Activated T-cell treated with anti-CD3 and anti-CD28 coated beads for 4 hours (primary cell): ENCODE measurements around the gene EDEM3.
"Not testable (repeated sequence)": the region's sequence is repeated elsewhere in the genome, so short reads cannot be mapped to it uniquely, and the experiment has no call there.

ENCODE experiments used
- DNase-seq: peaks from one replicate; pipeline ENCODE4 v3.0.0-alpha.2; 2020

EDEM3 gene

GRCh38 chr1:184716158-184716557 lies 38.5 kb downstream of the EDEM3 start:
- DNase-seq: no peak

DNA sequence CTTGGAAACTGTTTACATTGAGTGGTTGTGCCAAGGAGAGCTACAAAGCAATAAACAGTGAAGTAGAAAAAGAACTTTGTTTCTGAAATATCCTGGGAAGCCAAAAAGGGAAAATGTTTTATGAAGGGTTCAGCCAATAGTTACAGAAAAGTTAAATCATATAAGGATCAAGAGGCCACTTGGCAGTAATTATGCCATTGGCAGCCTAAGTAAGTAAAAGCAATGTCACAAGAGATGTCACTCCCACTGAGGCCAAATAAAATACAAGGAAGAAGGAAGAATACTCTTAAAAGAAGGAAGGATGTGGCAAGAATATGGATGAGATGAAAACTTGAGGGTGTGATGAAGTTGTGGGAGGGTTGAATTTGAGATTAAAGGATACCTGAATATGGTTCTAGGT lies 45.2 kb downstream of the EDEM3 start:
- DNase-seq: no peak

DNA sequence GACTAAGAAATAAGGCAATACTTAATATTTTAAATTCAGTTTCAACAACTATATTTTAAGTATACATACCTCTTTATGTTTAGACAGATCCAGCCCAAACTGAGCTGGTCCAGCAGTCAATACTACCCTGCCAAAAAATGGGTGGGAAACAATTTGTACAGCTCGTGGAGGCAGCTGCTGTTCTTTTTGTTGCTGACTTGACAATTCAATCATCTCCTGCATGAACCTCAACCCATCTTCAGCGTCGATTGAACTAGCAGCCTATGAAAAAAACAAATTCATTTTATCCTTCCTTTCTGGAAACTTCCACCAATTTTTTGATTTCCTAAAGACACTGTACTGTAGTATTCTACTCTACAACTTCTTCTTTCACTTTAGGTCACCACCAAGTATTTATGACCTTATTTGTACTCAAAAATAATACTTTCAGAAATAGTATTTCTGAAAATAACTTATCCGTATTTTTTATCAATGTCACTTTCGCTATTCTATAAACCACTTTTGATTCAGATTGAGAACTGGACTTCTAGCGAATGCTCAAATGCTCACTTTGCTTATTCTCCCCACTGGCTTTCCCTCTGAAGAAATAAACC lies 46.5 kb downstream of the EDEM3 start:
- DNase-seq: no peak

DNA sequence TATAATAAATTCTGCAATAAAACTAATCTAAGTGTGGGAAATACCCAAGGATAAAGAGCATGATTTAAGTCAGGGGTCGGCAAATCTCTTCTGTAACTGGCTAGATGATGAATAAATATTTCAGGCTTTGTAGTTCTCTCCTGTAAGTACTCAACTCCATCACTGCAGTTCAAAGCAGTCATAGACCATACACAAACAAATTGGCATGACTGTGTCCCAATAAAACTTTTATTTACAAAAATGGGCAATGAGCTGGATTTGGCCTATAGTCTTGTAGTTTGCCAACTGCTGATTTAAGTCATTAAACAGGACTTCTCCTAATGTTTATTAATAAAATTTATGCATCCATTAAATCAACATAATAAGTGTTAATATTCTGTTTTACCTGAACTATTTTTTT lies 49.4 kb downstream of the EDEM3 start:
- DNase-seq: no peak

GRCh38 chr1:184701816-184702215 lies 52.8 kb downstream of the EDEM3 start:
- DNase-seq: no peak

DNA sequence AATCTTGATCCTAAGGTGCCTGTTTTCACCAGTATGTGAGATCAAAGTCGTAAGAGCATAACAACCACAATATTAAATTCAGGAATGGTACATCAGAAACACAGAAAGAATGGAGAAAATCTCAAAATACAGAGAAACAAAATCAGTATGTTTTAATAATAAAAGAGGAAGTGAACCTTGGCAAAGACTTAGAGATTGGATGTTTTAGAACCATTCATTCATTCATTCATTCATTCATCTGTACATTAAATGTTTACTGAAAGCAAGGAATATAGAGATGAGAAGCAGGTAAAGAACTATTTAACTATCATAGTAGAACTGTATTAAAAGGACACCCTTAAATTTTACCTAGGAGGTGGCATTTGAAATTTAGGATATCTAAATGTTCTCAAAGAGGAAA lies 55.7 kb downstream of the EDEM3 start:
- DNase-seq: no peak

- no peak for DNase-seq
Observed at GRCh38 chr1:184698016-184698415, 56.6 kb downstream of the EDEM3 start.

DNA sequence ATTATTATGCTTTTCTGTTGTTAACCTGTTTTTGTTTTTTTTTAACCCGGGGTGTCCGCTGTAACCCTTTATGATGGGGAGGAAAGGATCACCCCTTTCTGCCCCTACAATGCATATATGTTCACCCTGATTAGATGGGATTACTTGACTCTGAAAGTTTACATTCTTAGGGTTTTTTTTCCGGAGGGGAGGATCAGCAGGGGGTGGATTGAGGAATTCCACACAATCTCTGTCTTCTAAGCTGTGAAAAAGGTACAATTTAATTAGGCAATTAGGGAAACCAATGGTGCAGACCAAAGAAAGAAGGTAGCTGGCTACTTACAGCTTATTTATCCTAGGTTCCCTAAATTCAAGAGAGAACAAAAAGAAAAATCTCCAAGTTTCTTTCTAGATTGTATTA lies 58.3 kb downstream of the EDEM3 start:
- DNase-seq: no peak

- no peak for DNase-seq
Observed at GRCh38 chr1:184695023-184695422, 59.6 kb downstream of the EDEM3 start.

DNA sequence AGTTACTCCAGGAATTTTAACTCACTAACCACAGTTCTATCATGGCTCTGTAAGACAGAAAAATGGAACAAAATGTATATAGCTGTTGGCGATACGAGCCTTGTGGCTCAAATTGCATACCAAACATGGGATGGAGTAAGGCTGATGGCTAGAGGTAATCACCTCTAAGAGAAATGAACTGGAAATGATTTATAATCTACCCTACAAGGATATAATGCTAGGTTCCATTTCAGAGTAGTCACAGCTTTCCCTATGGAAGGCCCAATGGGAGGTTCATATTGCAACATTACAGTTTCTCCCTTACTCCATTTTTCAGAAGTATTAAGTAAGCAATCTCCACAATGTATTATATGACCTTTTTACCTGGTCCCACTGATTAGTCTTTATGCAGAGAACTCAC lies 61.6 kb downstream of the EDEM3 start:
- DNase-seq: no peak

DNA sequence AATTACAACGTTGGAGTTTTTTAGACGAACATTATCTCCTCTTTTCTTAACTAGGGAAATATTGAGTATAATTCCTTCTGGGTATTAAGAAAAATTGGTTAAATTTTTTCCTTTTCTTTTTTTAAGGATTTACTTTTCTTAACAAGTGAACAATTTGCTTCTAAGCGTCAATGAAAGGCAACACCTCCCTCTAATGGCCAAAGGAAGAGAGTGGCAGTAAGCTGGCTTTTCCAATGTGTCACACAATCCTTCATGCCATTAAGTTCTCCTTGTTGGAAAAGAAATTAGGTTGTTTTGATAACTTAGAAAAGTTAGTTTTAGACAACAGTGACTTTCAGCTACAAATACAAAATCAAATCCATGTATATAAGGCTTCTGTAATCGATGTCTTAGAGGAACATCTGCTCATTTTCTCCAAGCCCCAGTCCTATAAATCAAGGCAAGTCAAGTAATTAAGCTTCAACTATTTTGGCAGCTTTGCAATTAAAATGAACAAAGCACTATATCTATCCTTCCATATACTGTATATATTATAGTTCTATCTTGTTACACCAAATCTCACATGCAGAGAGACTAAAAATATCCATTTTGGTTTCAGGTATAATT lies 62.8 kb downstream of the EDEM3 start:
- DNase-seq: no peak

GRCh38 chr1:184686540-184686939 lies 68.1 kb downstream of the EDEM3 start:
- no peak for DNase-seq

DNA sequence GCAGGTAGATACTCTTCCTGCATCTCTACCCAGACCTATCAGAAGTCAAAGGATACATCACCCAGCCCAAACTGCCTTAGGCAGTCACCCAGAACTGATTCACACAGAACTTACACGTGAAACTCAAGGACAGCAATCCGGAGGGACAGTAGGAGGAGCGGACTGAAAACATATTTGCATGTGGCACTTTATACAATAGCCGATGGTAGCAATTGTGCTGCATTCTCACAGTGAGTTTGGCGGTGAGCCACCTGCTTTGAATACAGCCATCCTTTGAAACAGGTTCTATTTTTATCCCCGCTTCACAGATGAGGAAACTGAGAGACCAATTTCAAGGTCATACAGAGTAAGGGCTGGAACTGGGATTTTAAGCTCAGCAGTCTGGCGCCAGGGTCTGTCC lies 69.5 kb downstream of the EDEM3 start:
- DNase-seq: no peak

- DNase-seq: no peak
Observed at GRCh38 chr1:184684285-184685074, 70.2 kb downstream of the EDEM3 start.

DNA sequence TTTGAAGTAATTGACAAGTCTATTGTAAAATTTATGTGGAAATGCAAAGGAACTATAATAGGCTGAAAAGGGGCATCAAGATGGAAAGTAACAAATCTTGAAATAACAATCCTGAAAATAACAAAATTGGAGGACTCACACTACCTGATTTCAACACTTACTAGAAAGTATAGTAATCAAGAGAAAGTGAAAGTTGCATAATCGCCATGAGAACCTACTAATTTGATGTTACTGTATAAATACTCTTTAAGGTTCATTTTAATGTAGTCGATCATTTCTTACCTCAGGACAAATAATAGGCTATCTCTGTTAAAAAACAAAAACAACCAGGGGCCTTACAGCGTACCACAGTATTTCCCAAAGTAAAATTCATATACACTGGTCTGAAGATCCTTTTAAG lies 71.7 kb downstream of the EDEM3 start:
- DNase-seq: no peak

DNA sequence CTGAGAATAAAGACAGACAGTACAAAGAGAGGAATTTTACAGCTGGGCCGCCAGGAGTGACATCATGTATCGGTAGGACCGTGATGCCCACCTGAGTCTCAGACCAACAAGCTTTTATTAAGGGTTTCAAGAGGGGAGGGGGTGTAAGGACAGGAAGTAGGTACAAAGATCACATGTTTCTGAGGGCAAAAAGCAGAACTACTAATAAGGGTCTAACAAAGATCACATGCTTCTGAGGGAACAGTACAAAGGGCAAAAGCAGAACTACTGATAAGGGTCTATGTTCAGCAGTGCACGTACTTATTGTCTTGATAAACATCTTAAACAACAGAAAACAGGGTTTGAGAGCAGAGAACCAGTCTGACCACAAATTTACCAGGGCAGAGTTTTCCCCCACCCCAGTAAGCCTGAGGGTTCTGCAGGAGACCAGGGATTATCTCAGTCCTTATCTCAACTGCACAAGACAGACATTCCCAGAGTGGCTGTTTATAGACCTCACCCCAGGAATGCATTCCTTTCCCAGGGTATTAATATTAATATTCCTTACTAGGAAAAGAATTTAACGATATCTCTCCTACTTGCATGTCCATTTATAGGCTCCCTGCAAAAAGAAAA lies 73.9 kb downstream of the EDEM3 start:
- DNase-seq: not testable (repeated sequence)

DNA sequence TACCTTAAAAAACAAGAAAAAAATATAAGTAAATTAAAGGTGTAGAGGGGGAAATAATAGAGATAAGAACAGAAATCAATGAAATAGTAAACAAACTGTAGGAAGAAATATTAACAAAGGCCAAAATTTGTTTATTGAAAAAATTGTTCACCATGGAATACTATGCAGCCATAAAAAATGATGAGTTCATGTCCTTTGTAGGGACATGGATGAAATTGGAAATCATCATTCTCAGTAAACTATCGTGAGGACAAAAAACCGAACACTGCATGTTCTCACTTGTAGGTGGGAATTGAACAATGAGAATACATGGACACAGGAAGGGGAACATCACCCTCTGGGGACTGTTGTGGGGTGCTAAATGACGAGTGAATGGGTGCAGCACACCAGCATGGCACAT lies 75.2 kb downstream of the EDEM3 start:
- not testable (repeated sequence) for DNase-seq

- no peak for DNase-seq
Observed at GRCh38 chr1:184677344-184677743, 77.3 kb downstream of the EDEM3 start.

- no peak for DNase-seq
Observed at GRCh38 chr1:184673305-184673704, 81.4 kb downstream of the EDEM3 start.

DNA sequence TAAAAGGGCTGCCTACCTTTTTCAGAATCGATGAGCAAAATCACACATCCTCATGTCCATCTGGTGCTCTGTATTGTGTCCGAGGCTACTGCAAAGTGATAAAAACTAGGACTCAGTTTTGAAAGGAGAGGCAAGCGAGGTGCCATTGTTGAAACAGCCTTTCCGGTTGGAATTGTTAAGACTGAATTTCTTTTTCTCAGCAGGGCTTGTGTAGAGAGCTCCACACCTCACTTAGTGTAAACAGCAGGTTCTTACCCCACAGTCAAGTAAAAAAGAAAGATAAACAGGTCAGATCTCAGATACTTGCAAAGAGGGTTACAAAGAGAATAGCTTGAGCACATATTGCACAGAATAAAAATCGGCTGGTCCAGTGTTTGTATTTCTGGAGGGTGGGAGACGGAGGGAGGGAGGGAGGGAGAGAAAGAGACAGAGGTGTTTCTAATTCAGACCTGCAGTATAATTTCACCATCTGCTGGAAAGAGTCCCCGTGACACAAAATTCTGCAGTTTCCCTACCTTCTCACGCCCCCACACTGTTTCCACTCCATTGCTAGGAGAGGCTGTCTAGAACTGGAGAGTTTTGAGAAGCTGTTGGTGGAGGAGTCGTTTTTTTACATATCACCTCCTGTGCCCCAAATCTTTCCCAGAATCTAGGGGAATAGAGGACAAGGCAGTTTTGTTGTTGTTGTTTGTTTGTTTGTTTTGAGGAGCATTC lies 82.5 kb downstream of the EDEM3 start:
- no peak for DNase-seq

- no peak for DNase-seq
Observed at GRCh38 chr1:184669391-184669790, 85.3 kb downstream of the EDEM3 start.

GRCh38 chr1:184665360-184665759 lies 89.3 kb downstream of the EDEM3 start:
- DNase-seq: no peak

DNA sequence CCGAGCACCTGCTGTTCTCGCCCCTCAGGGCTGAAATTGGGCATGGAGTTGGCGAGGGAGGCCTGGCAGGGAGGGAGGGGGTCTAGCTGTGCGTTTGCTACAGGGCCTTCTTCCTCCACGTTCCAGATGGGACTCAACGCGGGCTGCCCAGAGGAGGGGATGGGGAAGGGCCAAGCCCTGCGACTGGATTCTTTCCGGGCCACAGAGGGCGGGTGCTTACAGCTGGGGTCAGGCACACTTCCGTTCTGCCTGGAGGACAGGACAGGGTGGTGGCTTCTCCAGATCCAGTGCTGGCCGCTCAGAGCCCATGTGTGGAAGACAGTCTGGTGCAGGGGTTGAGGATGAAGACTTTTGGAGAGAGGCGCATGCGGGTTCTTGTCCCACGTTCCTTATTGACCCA lies 90.0 kb downstream of the EDEM3 start:
- no peak for DNase-seq
